Right ventricle myocardium inferior (tissue), 1 donor: ENCODE data around the gene CYP46A1. TPM values are rescaled to one million over a fixed set of nuclear protein-coding genes. Genes with fewer than 3 reads are reported as not detected.

ENCODE experiments used
- ATAC-seq: fragments of 200-7000 bp; cut with Tn5 transposase; one replicate; pipeline ENCODE4 v1.9.1; 2020; ENCODE audit warnings: mild to moderate bottlenecking, moderate library complexity
- DNase-seq: peaks from one replicate; pipeline ENCODE4 v3.0.0; 2021; ENCODE audit errors: missing footprints
- intact Hi-C: fragments of 100-400 bp; cut with DNase I; formaldehyde crosslinking; loops from one replicate; pipeline ENCODE4 v1.11.0; 2022
- total RNA-seq: library from RNA; stranded (reverse); fragmentation: NEBNext Ultra II Directional; extraction: Animal tissue kit (Norgen Biotek cat#: 25700); gene quantifications from one replicate; pipeline ENCODE4 v1.2.1, GENCODE V29; 2021
- donor health status: DM: no; HTN: yes; CAD: no; lungs with severe emphysema.

CYP46A1 gene
- total RNA-seq, 1 donor from 2014 or later, result 2.2 TPM

DNA sequence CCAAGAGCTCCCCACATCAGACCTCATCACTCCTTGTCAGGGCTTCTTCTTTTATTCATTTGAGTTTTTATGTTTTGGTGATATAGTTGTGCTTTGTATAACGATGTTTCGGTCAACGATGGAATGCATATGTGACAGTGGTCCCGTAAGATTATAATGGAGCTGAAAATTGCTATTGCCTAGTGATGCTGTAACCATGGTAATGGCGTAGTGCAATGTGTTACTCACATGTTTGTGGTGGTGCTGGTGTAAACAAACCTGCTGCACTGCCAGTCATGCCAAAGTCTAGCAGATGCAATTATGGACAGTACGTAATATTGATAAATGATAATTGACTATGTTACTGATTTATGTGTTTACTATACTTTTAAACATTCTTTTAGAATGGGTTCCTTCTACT lies 16.3 kb downstream of the CYP46A1 start:
- no peak for ATAC-seq
- intact Hi-C loops, result no loop called here

DNA sequence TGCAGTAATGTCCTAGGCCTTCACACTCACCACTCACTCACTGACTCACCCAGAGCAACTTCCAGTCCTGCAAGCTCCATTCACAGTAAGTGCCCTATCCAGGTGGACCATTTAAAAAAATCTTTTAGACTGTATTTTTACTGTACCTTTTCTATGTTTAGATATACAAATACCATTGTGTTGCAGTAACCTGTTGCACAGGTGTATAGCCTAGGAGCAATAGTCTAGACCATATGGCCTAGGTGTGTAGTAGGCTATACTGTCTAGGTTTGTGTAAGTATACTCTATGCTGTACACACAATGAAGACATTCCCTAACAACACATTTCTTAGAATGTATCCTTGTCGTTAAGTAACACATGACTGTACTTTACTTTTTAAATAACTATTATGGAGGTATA lies 17.2 kb downstream of the CYP46A1 start:
- ATAC-seq (no peak), DNase-seq (no peak)
- intact Hi-C loops, result no loop called here

More for the DNA sequence above, 16.3 kb downstream of the CYP46A1 start:
- no peak for DNase-seq

DNA sequence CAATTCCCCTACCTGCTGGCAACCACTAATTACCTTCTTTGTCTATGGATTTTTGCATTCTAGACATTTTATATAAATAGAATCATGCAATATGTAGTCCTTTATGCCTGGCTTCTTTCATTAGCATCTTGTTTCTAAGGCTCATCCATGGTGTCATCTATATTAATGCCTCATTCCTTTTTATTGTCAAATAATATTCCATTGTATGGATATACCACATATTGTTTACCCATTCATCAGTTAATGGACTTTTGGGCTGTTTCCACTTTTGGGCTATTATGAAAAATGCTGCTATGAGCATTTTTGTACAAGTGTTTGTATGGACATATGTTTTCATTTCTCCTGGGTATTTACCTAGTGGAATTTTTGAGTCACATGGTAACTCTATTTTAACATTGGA lies 18.0 kb downstream of the CYP46A1 start:
- no peak for ATAC-seq
- intact Hi-C loops, result no loop called here
- no peak for DNase-seq

DNA sequence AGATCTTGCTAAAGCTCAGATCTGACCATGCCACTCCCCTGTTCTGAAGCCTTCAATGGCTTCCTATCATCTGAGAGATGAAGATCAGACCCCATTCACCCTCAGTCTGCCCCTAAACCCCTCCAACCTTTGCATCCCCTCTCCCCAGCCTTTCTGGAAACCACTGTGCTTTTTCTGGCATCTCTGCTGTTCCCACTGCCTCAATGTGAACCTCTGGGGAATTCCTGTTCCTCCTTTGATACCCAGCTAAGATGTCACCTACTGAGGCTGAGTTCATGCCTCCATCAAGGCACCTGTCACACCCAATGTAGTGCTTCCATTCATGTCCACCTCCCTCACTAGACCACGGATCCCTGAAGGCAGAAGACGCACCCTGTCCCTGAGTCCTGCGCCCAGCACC lies 19.3 kb downstream of the CYP46A1 start:
- DNase-seq, result no peak
- ATAC-seq, result no peak
- intact Hi-C loops, result no loop called here

DNA sequence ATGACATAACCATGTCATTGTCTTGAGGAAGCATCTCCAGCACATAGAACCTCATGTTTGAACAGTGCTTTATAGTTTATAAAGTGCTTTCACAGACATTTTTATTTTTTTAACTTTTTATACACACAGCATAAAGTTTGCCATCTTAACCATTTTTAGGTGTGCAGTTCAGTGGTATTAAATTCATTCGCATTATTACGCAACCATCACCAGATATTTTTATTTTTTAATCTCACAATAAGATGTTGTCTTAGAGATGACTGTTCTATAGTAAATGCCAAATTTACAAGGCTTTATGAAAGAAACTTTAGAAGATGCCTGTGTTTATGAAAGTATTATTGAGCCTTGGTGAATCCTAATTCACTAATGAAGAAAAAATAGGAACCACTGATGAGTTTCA lies 19.9 kb downstream of the CYP46A1 start:
- ATAC-seq (no peak), DNase-seq (no peak)
- intact Hi-C loops, result no loop called here

DNA sequence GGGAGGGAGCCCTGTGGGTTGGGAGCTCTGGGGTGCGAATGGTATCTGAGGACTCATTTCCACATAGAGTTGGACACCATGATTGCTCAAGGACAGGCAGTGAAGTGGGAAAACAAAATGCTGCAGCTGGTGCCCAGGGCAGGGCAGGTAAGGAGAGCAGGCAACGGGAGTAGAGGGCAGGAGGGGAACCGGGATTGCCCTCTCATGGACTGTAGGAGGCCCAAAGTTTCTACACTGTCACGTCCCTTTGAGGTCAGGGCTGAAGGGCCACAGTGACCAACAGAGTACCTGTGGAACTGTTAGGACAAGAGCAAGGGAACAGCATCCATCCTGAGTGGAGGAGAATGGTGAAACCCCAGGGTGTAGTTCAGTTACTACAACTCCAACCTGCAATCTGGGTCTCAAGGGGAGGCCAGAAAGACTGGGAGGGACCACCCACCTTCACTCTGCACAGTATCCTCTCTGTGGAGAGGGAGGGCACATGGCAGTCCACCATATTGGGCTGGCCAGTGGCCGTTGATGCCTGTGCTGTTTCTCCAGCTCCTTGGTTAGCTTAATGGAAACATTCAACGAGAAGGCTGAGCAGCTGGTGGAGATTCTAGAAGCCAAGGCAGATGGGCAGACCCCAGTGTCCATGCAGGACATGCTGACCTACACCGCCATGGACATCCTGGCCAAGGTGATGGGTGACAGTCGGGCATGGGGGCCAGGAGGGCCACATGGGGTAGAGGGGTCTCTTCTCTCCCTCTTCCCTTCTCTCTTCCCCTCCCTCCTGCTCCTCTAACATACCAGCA lies 22.2 kb downstream of the CYP46A1 start:
- DNase-seq, result no peak
- intact Hi-C loops, result no loop called here
- ATAC-seq, result no peak

DNA sequence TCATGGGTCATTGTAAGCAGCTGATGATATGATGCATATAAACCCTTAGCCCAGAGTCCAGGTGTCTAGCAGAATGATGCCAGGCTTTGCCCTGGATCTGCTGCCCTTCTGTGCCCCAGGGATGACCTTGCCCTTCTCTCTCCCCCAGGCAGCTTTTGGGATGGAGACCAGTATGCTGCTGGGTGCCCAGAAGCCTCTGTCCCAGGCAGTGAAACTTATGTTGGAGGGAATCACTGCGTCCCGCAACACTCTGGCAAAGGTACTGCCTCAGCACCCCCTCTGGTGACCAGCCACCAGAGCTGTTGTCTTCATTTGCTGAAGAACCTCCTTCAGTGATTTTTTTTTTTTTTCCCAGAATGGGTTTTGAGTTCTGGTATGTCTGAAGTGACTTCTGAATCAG lies 23.3 kb downstream of the CYP46A1 start:
- ATAC-seq, result no peak
- no peak for DNase-seq
- intact Hi-C loops, result no loop called here

DNA sequence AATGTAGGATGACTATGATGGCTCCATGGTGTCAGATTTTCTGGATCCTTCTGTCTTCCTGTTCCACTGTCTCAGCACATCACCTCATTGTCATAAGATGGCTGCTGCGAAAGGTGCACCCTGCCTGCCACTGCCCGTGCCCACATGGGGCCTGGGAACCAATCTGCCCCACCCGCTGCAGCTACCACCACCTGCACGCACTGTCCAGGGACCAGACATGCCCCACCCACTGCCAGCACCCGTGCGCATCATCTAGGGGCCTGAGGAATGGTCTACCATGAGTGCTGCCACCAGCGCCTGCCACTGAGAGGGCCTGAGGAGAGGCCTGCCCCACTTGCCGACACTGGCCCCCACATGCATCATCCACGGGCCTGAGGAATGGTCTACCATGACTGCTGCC lies 23.8 kb downstream of the CYP46A1 start:
- intact Hi-C loops, result no loop called here
- DNase-seq (no peak), ATAC-seq (no peak)

DNA sequence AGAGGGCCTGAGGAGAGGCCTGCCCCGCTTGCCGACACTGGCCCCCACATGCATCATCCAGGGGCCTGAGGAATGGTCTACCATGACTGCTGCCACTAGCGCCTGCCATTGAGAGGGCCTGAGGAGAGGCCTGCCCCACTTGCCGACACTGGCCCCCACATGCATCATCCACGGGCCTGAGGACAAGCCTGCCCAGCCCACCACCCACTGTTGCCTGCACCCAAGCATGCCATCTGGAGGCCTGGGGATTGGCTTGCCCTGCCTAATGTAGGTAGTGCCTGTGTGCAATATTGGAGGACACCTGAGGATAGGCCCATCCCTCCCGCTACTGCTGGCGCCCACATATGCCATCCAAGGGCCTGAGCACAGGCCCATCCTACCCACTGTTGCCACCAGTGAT lies 24.4 kb downstream of the CYP46A1 start:
- DNase-seq (no peak), ATAC-seq (no peak)
- intact Hi-C loops, result no loop called here

DNA sequence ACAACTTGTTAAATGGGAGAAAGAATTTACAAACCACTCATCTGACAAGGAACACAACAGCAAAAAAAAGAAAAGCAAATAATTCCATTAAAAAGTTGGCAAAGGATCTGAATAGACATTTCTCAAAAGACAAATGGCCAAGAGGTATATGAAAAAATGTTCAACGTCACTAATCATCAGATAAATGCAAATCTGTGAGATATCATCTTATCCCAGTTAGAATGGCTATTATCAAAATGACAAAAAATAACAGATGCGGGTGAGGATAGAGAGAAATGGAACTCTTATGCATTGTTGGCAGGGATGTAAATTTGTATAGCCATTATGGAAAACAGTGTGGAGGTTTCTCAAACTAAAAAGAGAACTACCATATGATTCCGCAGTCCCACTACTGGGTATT lies 29.9 kb downstream of the CYP46A1 start:
- intact Hi-C loops, result no loop called here
- ATAC-seq, result no peak
- no peak for DNase-seq

DNA sequence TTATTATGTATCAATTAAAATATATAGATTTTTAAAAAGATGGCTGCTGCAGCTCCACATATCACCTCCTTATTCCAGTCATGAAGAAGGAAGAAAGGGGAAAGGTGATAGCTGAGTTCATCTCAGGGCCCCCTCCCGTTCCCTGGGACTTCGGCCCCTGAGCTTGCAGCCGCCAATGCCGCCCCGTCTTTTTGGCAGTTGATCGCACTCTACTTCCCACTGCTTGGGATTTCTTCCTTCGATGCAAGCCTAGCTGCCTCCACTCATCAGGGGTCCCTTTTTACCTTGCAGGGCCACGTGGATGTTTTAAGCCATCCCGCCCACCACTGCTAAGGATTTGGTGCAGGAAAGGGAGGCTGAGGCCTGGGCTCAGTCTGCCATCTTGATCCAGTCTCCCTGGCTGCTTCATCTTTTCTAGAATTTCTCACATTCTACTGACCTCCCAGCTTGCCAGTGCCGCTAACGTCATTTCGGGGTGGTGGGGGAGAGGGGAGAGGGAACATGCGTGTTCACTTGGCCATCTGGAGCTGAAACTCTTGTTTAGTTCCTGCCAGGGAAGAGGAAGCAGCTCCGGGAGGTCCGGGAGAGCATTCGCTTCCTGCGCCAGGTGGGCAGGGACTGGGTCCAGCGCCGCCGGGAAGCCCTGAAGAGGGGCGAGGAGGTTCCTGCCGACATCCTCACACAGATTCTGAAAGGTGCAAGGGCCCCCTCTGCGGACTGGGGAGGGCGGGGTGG lies 31.3 kb downstream of the CYP46A1 start:
- intact Hi-C loops, result no loop called here
- DNase-seq (no peak), ATAC-seq (no peak)

DNA sequence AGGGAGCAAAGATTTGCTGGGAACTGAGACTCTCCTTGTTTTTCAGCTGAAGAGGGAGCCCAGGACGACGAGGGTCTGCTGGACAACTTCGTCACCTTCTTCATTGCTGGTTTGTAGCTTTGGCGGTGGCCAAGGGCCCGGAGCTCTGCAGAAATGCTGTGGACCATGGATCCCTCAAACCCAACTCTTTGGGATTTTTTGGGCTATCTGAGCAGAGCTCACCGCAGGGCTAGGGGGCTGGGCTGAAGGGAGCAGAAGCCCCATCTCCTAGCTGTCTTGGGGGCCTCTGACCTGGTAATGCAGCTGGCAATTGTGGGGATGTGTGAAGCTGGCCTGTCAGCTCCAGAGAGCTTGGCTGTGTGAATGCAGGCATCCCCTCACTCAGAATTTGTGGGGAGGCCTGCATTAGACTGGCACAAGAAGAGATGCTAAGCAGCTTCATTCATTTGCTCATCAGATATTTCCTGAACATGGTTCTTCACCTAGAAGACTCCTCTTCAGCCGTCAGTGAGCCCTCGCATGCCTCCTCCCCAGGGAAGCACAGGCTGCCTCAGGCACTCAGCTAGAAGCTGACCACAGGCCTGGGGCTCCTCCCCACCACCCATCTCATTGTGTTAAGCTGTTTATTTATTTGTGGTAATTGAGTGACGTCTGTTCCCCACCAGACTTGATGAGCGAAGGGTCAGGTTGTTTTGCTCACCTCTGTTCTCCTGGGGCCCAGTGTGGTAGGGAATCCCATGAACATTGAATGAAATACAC lies 32.2 kb downstream of the CYP46A1 start:
- DNase-seq (no peak), ATAC-seq (no peak)
- intact Hi-C loops, result no loop called here

DNA sequence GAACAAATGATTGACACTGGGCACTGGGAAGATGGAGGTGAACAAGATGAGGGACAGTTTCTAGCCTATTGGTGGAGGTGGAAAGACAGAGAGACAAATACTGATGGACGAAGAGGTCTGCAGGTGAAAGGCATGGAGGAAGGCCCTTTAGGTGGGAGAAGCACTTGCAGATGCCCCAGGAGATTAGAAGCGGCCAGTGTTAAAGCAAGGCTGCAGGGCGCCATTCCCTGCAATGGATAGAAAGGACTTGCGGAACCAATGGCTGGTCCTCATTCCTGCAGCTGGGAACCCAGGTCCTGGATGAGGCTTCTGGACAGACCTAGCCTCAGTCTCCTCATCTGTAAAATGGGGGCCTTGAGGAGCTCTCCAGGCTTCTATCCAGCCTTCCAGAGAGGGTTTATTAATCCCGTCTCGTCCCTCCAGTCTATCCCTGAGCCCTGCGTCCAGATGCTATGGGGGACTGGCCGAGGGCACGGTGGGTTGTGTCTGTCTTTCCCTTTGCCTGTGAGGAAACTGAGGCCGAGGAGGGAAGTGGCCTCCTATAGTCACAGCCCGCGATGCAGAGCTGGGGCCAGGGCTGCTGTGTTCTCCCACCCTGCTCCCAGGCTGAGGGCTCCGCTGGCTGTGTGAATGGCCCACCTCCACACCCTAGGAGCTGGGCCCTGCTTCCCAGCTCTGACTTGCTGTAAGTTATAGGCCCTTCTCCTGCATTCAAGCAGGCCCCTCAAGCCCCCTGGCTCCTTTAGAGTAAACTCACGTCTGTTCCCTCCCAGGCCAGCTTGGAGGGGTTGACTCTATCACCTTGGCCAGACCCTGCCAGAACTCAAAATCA lies 33.0 kb downstream of the CYP46A1 start:
- DNase-seq, result no peak

DNA sequence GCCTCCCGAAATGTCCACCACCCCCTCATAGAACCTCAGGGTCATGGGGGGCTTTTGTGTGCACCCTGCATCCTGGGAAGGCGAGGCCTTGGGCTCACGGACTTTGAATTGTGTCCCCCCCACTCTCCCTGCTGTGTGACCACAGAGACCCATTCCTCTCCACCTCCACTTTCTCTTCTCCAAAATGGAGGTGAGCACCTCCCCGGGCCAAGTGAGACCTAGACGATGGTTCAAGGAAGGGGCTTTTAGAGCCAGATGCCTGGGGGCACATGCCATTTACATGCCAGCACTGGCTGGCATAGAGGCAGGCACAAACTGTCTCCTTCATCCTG lies 33.5 kb downstream of the CYP46A1 start:
- DNase-seq (no peak), ATAC-seq (no peak)
- intact Hi-C loops, result no loop called here

More for the DNA sequence above, 33.0 kb downstream of the CYP46A1 start:
- no peak for ATAC-seq
- intact Hi-C loops, result no loop called here

DNA sequence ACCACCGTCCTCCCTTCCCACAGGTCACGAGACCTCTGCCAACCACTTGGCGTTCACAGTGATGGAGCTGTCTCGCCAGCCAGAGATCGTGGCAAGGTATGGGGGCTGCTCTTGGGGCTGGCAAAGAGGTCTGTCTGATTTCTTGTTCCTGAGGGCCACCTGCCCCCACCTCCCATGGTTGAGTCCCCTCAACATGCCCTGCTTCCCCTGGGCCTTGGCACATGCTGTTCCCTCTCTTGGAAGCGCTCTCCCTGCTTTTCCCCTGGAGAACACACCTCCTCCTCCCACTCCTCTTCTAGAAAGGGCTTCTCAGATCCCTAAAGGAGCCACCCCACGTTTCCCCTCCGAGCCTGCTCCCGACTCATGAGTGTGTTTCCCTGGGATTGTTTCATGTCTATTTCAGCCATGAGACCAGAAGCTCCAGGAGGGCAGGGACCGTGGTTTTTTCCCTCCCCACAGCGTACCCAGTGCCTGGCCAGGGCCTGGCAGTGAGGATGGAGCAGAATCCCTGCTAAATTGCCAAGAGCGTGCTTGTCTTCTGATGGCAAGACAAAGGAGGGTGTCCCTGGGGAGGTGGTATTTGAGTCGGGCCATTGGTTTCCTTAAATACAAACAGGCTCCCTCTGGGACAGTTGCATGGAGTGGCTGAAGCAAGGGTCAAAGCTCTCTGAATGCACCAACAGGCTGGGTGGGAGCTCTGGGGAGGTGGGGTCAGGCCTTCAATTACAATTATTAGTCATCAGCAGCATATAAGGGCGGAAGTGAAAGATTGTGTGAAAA lies 34.1 kb downstream of the CYP46A1 start:
- intact Hi-C loops, result no loop called here
- no peak for ATAC-seq
- DNase-seq, result no peak

DNA sequence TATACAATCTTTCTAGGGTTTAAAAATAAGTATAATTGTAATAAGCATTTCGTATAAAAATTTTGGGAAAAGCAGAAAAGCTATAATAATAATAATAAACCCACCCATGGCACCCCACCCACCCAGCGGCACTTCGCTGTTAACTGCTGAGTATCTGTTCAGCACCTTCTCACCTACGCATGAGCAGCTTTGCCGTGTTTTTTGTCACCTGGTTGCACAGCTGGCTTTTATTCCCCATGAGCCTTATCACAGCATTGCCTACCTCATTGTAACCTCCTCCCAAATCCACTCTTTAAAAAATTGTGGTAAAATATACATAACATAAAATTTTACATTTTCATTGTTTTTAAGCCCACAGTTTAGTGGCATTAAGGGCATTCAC lies 34.7 kb downstream of the CYP46A1 start:
- intact Hi-C loops, result no loop called here
- ATAC-seq, result no peak
- no peak for DNase-seq

DNA sequence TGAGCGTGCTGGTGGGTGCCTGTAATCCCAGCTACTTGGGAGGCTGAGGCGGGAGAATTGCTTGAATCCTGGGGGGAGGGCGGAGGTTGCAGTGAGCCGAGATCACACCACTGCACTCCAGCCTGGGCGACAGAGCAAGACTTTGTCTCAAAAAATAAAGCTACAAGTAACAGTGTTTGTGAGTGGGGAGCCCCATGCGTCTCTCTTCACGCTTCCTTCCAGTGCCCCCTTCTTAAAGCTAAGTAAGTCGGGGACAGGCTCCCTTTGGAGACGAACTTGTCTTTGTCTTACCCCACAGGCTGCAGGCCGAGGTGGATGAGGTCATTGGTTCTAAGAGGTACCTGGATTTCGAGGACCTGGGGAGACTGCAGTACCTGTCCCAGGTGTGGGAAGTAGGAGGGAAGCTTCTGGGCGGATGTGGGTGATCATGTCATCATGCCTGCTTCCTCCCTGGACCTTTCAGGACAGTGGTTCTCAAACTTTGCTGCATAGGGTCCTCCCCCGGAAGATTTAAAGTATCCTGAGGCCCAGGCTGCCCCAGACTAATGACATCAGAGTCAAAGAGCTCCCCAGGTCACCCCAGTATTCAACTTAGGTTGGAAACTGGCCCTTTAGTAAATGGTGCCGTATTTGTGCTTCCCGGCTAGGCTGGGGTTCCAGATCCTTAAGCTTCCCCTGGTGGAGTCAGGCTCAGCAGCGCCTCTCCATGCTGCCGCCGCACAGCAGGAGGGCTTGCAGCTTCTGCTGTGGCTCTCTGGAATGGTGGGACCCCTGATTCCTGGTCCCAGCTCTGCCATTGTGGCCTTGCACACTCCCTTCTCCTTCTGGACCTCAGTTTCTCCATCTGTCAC lies 37.1 kb downstream of the CYP46A1 start:
- ATAC-seq (no peak), DNase-seq (no peak)
- intact Hi-C loops, result no loop called here
